ENCODE results near the gene SUZ12.
"Not testable (repeated sequence)": the region's sequence is repeated elsewhere in the genome, so short reads cannot be mapped to it uniquely, and the experiment has no call there.

The SUZ12 gene

DNA sequence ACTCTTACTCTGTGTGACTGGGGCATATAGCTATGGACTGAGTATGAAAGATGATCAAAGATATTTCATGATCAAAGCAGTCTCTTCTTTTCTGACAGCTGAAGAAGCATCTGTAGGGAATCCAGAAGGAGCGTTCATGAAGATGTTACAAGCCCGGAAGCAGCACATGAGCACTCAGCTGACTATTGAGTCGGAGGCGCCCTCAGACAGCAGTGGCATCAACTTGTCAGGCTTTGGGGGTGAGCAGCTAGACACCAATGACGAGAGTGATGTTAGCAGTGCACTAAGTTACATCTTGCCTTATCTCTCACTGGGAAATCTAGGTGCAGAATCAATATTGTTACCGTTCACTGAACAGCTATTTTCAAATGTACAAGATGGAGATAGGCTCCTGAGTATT lies 110.9 kb downstream of the SUZ12 start:
- DNase-seq (ENCODE audit: low spot score); in situ Hi-C loops (cut with MboI; ENCODE audit: low pct_unique_long_range_greater_than_20kb, low sequenced_read_pairs, unreplicated experiment): not testable (repeated sequence)

Measured in GM13977 (cell line).